Measurements from ENCODE around the gene OSBPL8. TPM values are rescaled to one million over a fixed set of nuclear protein-coding genes. Genes with fewer than 3 reads are reported as not detected.
A peak's percentile ranks its signal among the peaks of the same experiment; 100 is the strongest.

OSBPL8 gene
- 10.0 TPM for polyA plus RNA-seq (2012; ENCODE audit: low read depth, missing spikeins)

- TF ChIP-seq POLR2A (IDR thresholded peaks at IDR 0.05; ENCODE audit: low read depth, low read length): peak; percentile 93
- TF ChIP-seq SPI1 (IDR thresholded peaks at IDR 0.05; ENCODE audit: low read depth, low read length): 0 out of 2 replicates have a peak, but pooled peaks have one; percentile 13
- peak; percentile 97 for TF ChIP-seq POLR2AphosphoS5 (IDR thresholded peaks at IDR 0.05; ENCODE audit: low read depth, low read length)
- TF ChIP-seq TAF1 (IDR thresholded peaks at IDR 0.05; ENCODE audit: low read depth, low read length): peak; percentile 88
- no peak for TF ChIP-seq PAX5 (IDR thresholded peaks at IDR 0.05; ENCODE audit: insufficient read depth, low read length, severe bottlenecking)
- peak; percentile 89 for TF ChIP-seq POU2F2 (IDR thresholded peaks at IDR 0.05; ENCODE audit: low read depth, low read length)
- DNase-seq (ENCODE audit: insufficient read length, low spot score) (peak; percentile 75), FAIRE-seq (peak; percentile 94)
These were observed at the start of gene OSBPL8 for GRCh38 chr12:76559400-76560085. Gene OSBPL8, minus strand, starts transcription at chr12:76559771. Its CDS starts 72,220 bp downstream, at chr12:76487551.

- FAIRE-seq (no peak), DNase-seq (ENCODE audit: insufficient read length, low spot score) (no peak)
- TF ChIP-seq TAF1 (IDR thresholded peaks at IDR 0.05; ENCODE audit: low read depth, low read length): no peak
These were observed 48.5 kb upstream of the OSBPL8 start for GRCh38 chr12:76608070-76608469.

- FAIRE-seq: no peak
- no peak for DNase-seq (ENCODE audit: insufficient read length, low spot score)
- TF ChIP-seq POU2F2 (IDR thresholded peaks at IDR 0.05; ENCODE audit: low read depth, low read length) (no peak), SPI1 (IDR thresholded peaks at IDR 0.05; ENCODE audit: low read depth, low read length) (no peak), TAF1 (IDR thresholded peaks at IDR 0.05; ENCODE audit: low read depth, low read length) (no peak), POLR2AphosphoS5 (IDR thresholded peaks at IDR 0.05; ENCODE audit: low read depth, low read length) (no peak)
These were observed 35.5 kb upstream of the OSBPL8 start for GRCh38 chr12:76595056-76595455.

- DNase-seq (ENCODE audit: insufficient read length, low spot score): no peak
- TF ChIP-seq POU2F2 (IDR thresholded peaks at IDR 0.05; ENCODE audit: low read depth, low read length) (no peak), POLR2A (IDR thresholded peaks at IDR 0.05; ENCODE audit: low read depth, low read length) (no peak), SPI1 (IDR thresholded peaks at IDR 0.05; ENCODE audit: low read depth, low read length) (no peak), POLR2AphosphoS5 (IDR thresholded peaks at IDR 0.05; ENCODE audit: low read depth, low read length) (no peak), TAF1 (IDR thresholded peaks at IDR 0.05; ENCODE audit: low read depth, low read length) (no peak), PAX5 (IDR thresholded peaks at IDR 0.05; ENCODE audit: insufficient read depth, low read length, severe bottlenecking) (no peak)
- no peak for FAIRE-seq
These were observed 31.9 kb upstream of the OSBPL8 start for GRCh38 chr12:76591476-76591875.

GRCh38 chr12:76590131-76590530 lies 30.6 kb upstream of the OSBPL8 start:
- DNase-seq (ENCODE audit: insufficient read length, low spot score) (no peak), FAIRE-seq (no peak)
- TF ChIP-seq SPI1 (IDR thresholded peaks at IDR 0.05; ENCODE audit: low read depth, low read length) (no peak), POLR2A (IDR thresholded peaks at IDR 0.05; ENCODE audit: low read depth, low read length) (no peak), PAX5 (IDR thresholded peaks at IDR 0.05; ENCODE audit: insufficient read depth, low read length, severe bottlenecking) (no peak), POLR2AphosphoS5 (IDR thresholded peaks at IDR 0.05; ENCODE audit: low read depth, low read length) (no peak), POU2F2 (IDR thresholded peaks at IDR 0.05; ENCODE audit: low read depth, low read length) (no peak), TAF1 (IDR thresholded peaks at IDR 0.05; ENCODE audit: low read depth, low read length) (no peak)

GRCh38 chr12:76588881-76589565 lies 29.5 kb upstream of the OSBPL8 start:
- no peak for DNase-seq (ENCODE audit: insufficient read length, low spot score)
- FAIRE-seq: no peak
- TF ChIP-seq SPI1 (IDR thresholded peaks at IDR 0.05; ENCODE audit: low read depth, low read length) (peak; percentile 27; the same call in 1 of the 2 replicates), POU2F2 (IDR thresholded peaks at IDR 0.05; ENCODE audit: low read depth, low read length) (no peak)

- DNase-seq (ENCODE audit: insufficient read length, low spot score): no peak
- TF ChIP-seq POLR2A (IDR thresholded peaks at IDR 0.05; ENCODE audit: low read depth, low read length) (no peak), POU2F2 (IDR thresholded peaks at IDR 0.05; ENCODE audit: low read depth, low read length) (no peak), PAX5 (IDR thresholded peaks at IDR 0.05; ENCODE audit: insufficient read depth, low read length, severe bottlenecking) (no peak), TAF1 (IDR thresholded peaks at IDR 0.05; ENCODE audit: low read depth, low read length) (no peak), SPI1 (IDR thresholded peaks at IDR 0.05; ENCODE audit: low read depth, low read length) (no peak), POLR2AphosphoS5 (IDR thresholded peaks at IDR 0.05; ENCODE audit: low read depth, low read length) (no peak)
These were observed 28.0 kb upstream of the OSBPL8 start for GRCh38 chr12:76587428-76588178.

GRCh38 chr12:76586764-76587395 lies 27.3 kb upstream of the OSBPL8 start:
- DNase-seq (ENCODE audit: insufficient read length, low spot score) (no peak), FAIRE-seq (peak; percentile 50)
- TF ChIP-seq POLR2A (IDR thresholded peaks at IDR 0.05; ENCODE audit: low read depth, low read length) (no peak), TAF1 (IDR thresholded peaks at IDR 0.05; ENCODE audit: low read depth, low read length) (no peak), POLR2AphosphoS5 (IDR thresholded peaks at IDR 0.05; ENCODE audit: low read depth, low read length) (no peak), POU2F2 (IDR thresholded peaks at IDR 0.05; ENCODE audit: low read depth, low read length) (no peak), PAX5 (IDR thresholded peaks at IDR 0.05; ENCODE audit: insufficient read depth, low read length, severe bottlenecking) (no peak), SPI1 (IDR thresholded peaks at IDR 0.05; ENCODE audit: low read depth, low read length) (no peak)

More at GRCh38 chr12:76587428-76588178, 28.0 kb upstream of the OSBPL8 start:
- no peak for FAIRE-seq

- TF ChIP-seq PAX5 (IDR thresholded peaks at IDR 0.05; ENCODE audit: insufficient read depth, low read length, severe bottlenecking): no peak
- 0 out of 2 replicates have a peak, but pooled peaks have one; percentile 6 for TF ChIP-seq SPI1 (IDR thresholded peaks at IDR 0.05; ENCODE audit: low read depth, low read length)
- FAIRE-seq (no peak), DNase-seq (ENCODE audit: insufficient read length, low spot score) (no peak)
These were observed 23.7 kb upstream of the OSBPL8 start for GRCh38 chr12:76583301-76583700.

Measured in GM12891 (cell line).